Measurements from ENCODE around the gene PTPRE.
A peak's percentile ranks its signal among the peaks of the same experiment; 100 is the strongest.

Gene PTPRE

GRCh38 chr10:127998501-127999144, 91.7 kb downstream of the PTPRE start:
- no peak for DNase-seq (ENCODE audit: low read depth, low spot score)

DNA sequence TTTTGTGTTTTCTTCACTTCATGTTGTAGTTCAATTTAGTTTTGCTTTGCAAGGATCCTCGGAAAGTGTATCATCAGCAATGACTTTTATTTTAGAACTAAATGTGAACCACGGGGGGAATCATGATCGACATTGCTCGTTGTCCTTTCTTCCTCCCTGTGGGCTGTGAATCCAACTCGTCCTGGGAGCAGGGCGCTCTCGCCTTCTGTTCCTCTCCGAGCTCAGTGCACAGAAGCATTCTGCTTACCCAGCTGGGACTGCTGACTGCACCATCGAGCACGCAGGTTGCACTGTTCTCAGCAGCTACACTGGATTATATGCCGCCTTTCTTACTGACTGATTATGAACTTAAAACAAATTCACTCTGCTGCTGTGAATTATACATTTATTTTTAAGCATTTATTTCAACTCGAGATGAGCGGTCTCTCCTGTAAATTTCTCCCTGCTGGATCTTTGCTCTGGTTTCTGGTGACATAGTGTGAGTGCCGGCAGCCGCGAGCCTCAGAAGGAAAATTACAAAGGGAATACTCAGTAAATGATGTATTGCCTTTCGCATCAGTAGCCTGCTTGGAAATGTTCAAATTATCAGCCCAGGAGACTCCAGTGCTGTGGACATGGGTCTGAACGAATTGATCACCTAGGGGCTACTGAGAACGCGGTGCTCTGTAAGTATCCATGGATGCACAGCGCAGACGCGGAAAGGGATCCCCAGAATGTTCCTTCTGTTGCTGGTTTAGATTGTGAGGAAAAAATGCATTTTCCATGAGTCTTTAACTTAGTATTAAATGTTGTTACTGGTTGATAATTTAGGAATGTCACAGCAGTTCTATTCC, 92.6 kb downstream of the PTPRE start:
- DNase-seq (ENCODE audit: low read depth, low spot score) = peak; percentile 45

DNA sequence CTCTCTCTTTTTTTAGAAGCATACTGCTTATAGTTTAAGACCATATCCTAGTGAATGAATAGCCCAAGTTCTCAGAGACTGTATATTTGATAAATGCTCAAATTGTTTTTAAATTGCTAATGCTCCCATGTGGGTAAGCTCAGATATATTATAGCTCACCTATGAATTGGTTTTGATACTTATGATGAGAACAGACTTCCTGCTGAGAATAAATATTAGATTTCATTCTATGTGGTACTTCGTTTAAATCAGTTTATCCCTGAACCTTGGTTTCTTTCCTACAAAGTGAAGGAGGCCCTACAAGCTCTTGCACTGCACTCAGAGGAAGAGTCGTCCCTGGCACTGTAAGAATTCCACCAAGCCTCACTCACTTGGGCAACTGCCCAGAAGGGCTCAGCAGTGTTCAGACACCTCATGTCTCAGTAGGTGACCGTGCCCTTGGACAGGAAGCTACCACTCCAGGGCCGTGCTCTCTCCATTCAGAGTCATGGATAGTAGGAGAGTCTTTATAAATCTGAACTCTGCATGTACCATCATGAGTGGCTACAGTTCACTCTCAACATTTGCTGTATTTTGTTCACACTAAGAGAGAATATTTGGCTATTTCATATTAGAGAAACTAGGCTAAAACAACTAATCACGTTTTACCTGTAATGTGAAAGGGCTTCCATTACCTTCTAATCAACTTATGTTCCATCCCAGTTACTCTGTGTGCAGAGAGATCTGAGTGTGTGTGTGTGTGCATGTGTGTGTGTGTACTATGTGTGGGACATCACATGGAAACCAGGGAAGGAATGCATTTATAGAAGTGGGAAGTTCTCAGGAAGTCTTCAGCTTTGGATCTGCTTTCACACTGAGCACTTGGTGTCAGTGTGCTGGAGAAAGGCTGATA, 93.8 kb downstream of the PTPRE start:
- peak; percentile 78 for DNase-seq (ENCODE audit: low read depth, low spot score)

- no peak for DNase-seq (ENCODE audit: low read depth, low spot score)
Measured at GRCh38 chr10:128001363-128001745, 94.5 kb downstream of the PTPRE start.

GRCh38 chr10:128001849-128002248, 94.9 kb downstream of the PTPRE start:
- DNase-seq (ENCODE audit: low read depth, low spot score) = no peak

GRCh38 chr10:128003521-128003920, 96.6 kb downstream of the PTPRE start:
- no peak for DNase-seq (ENCODE audit: low read depth, low spot score)

DNA sequence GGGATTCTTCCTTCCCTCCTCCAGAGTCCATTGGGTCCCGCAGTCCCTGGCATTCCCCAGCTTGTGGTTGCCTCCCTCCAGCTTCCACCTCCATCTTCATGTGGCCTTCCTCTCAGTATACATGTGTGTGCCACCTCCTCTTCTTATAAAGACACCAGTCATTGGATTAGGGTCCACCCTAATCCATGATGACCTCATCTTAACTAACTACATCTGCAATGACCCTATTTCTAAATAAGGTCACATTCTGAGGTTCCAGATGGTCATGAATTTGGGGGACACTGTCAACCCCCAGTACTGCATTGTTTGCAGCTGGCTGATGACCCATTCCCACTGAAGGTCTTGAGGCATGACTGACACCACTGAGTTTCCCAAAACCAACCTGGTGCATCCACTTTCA, 99.0 kb downstream of the PTPRE start:
- no peak for DNase-seq (ENCODE audit: low read depth, low spot score)

DNA sequence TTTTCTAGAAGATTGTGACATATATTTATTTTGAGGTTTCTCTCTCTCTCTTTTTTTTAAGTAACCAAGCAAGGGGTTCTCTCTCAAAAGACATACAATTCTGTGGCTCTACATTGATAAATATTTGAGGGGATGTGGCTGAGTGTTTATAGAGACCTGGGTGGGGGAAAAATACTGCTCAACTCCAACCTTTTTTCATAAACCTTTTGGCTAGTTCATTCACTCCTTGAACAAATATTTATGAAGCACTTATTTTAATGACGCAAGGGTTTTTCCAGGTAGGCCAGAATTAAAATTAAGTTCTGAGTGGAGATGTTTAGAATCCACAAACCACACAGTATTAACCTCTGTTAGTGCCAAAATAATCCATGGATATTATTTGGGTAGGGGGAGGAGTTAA, 100.2 kb downstream of the PTPRE start:
- no peak for DNase-seq (ENCODE audit: low read depth, low spot score)

DNA sequence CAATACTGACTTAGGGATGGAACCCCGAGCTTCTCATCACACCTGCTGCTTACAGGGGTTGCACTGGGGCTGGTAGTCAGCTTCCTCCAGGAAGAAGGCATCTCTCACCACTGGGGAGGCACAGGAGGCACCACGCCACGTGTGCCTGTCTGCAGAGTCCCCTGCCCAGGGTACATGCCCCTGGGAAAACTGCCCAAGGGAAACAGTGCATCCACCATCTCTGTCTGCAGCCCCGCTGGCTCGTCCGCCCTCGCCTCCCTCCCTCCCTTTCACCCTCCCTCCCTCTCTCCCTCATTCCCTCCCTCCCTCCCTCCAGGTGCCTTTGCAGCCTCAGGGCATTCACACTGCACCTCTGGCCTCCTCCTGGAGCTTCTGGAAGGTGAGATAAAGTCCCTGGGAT, 101.1 kb downstream of the PTPRE start:
- DNase-seq (ENCODE audit: low read depth, low spot score) = no peak

DNA sequence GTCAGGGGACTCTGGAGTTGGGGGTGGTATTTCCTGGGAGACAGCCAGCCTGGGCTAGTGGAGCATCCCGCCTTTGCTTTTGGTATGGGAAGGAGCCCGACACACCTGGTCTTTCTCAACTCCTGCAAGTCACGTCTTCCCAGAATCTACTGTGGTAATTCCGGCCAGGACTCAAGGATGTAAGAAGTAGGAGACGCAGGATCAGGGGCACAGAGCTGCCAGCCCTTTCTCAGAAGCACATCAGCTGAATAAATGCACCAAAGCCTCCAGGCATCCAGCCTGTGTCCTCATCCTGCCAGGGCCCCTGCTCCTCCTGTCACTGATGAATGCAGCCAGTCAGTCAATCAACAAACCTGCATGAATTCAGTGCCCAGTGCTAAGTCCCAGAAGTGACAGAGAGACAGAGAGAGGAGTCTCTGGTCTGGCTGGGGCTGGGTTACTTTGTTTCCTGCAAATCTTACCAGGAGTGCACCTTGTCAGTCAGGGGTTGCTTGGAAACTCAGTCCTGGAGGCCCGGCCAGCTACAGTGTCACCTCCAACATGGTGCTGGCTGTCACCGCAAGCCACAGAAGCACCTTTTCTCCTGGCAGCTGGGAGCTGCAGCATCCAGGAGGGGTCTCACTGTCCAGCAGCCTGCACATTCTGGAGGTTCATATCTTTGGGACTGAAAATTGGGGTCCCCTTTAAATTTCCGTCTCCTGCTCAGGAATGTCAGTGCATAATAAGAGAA, 101.8 kb downstream of the PTPRE start:
- DNase-seq (ENCODE audit: low read depth, low spot score) = no peak

- DNase-seq (ENCODE audit: low read depth, low spot score) = peak; percentile 42
Measured at GRCh38 chr10:128009372-128010126, 102.6 kb downstream of the PTPRE start.

DNA sequence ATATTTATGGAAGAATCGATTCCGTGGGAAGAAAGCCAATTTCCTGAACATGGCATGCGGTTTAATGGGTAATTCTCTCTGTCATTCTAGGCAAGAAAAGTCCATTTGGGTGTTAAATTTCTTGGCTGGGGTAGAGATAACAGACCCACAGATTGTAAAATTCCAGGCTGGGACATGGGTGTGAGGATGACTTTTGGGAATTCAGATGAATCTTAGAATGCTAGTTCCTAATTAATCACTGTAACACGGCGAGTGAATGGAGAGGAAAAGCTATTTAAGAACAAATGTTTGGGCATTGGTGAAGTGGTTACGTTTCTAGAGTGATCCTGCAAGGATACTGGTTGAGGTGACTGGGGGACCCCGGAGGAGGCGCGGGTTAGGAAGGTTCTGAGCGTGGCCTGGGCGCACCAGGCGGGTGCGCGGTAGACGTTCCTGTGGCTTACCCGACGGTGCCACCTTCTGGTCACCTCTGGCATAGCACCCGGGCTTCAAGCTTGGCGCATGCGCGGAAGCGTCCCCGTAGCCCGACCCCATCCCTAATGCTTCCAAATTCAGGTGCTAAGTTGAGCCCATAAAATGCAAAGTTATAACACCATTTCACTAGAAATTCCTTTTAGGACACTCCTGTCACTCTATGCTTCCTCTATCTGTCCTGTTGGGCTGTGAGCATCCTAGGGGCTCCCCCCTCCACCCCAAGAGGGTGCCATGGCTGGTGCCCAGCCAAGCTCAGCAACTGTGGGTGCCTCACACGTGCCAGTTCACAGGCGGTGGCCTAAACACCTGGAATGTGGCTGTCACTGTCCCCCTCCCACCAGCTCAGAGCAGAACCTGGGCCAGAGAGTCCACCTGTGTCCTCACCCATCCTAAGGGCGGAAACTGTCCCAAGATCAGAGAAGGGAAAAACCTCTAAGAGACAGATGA, 104.4 kb downstream of the PTPRE start:
- peak; percentile 87 for DNase-seq (ENCODE audit: low read depth, low spot score)

DNA sequence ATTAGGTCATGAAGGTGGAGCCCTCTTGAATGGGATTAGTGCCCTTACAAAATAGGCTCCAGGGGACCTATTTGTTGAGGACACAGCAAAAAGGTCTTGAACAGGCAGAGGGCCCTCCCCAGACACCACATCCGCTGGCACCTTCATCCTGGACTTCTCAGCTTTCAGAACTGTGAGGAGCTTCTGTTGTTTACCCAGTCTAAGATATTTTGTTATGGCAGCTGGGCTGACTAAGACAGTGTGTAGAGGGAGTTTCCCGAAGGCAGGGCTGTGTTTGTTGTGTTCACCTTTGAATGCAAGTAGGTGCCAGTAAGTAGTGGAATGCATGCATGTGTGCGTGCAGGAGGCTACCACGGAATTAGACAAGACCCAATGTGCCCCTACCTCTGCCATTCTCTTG, 106.7 kb downstream of the PTPRE start:
- no peak for DNase-seq (ENCODE audit: low read depth, low spot score)

DNA sequence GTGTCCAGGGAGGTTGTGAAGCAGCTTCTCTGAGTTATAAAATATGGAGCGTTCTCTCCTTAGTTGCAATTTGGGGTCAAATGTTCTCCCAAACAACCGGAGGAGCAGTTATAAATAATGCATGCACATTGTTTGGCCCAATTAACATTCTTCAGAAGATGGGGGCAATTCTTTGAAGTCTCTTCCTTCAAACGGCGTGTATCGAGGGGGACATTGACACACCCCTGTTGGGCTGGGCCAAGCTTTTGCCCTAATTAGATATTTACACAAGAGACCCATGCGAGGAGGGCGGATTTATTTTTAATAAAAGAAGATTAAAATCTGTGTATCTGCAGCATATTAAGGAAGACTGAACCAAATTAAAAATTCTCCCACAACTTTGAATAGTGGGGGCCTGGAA, 107.3 kb downstream of the PTPRE start:
- DNase-seq (ENCODE audit: low read depth, low spot score) = no peak

DNA sequence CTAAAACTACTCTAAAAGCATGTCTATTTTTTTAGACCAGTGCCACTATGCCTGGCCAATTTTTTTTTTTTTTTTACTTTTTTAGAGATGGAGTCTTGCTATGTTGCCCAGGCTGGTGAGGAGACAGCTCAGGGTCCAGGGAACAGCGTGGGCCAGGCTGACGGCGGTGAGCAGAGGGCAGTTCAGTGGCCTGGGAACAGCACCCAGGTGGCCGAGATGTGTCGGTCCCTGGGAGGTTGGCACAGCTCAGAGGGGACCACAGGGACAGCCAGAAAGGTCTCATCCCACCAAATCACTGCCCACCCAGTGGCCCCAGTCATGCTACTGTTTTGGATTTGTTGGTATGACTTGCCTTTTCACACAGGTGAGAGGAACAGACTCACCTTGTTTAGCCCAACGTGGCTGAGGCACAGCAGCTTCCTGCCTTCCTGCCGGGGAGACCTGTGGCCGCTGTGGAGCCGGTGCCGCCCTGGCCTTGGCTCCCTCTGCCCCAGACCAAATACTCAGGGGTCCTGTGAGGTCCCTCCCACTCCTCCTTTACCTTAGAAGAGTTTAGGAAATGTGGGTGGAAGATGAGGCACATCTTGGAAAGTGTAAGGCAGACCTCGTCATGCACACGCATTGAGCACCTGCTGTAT, 109.6 kb downstream of the PTPRE start:
- no peak for DNase-seq (ENCODE audit: low read depth, low spot score)

DNA sequence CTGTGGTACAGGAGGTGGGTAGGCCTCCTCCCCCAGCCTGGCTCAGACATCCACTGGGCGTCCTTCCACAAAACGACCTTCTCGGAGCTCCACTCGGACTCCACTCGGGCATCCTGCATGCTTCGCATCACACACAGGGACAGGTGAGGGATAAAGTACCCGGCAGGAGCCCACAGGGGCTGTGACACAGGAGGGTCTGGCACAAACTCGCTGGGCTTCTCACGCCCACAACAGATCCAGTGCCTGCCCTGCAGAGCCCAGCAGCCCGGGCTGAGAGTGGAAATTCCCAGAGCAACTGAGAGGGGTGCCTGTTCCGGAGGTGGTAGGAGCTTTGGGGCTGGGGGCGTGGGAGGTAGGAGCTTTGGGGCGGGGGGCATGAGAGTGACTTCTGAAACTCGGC, 110.9 kb downstream of the PTPRE start:
- no peak for DNase-seq (ENCODE audit: low read depth, low spot score)

DNA sequence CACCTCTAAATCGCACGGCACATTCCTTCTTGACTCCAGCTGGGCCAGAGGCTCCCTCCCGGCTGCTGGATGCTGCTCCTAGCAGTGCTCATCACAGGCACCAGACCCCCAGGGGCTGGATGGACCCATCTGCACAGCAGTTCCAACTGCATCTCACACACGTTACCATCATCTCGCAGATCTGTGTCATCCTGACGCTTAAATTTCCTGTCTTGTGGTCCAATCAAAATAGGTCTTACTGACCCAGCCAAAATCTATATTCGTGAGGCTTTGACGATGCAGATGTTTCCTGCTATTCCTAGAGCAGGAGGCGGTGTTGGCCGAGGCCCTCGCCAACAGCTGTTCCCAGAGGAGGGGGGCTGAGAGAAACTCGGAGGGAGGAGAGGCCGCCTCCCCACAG, 111.3 kb downstream of the PTPRE start:
- DNase-seq (ENCODE audit: low read depth, low spot score) = no peak

GRCh38 chr10:128018691-128019090, 111.8 kb downstream of the PTPRE start:
- DNase-seq (ENCODE audit: low read depth, low spot score) = no peak

All from astrocyte of the hippocampus (primary cell).